HL-60/S4 treated with phorbol 12-myristate 13-acetate at 8.2 ng/mL for 4 days and 3 days (cell line): Measurements from ENCODE around the gene ANKH.

ENCODE experiments used
- in situ Hi-C: fragments of 300-500 bp; cut with MboI; formaldehyde crosslinking; loops from 2 replicates; pipeline ENCODE4 v1.15.0; 2022; ENCODE audit warnings: low sequenced_read_pairs

The ANKH gene

GRCh38 chr5:14699807-14700400 lies 171.7 kb downstream of the ANKH start:
- in situ Hi-C loops, result no loop called here

- in situ Hi-C loops, result no loop called here
Measured at GRCh38 chr5:14699159-14699558, 172.4 kb downstream of the ANKH start.

GRCh38 chr5:14698495-14698894 lies 173.1 kb downstream of the ANKH start:
- in situ Hi-C loops, result no loop called here

GRCh38 chr5:14696851-14697250 lies 174.7 kb downstream of the ANKH start:
- in situ Hi-C loops, result no loop called here

- in situ Hi-C loops, result no loop called here
Measured at GRCh38 chr5:14696057-14696456, 175.5 kb downstream of the ANKH start.

- in situ Hi-C loops, result no loop called here
Measured at GRCh38 chr5:14695152-14695551, 176.4 kb downstream of the ANKH start.

GRCh38 chr5:14693070-14693469 lies 178.5 kb downstream of the ANKH start:
- in situ Hi-C loops, result no loop called here

GRCh38 chr5:14687023-14687665 lies 184.4 kb downstream of the ANKH start:
- in situ Hi-C loops, result no loop called here

GRCh38 chr5:14686517-14686916 lies 185.1 kb downstream of the ANKH start:
- in situ Hi-C loops, result no loop called here

- in situ Hi-C loops, result no loop called here
Measured at GRCh38 chr5:14685757-14686156, 185.8 kb downstream of the ANKH start.

- in situ Hi-C loops, result no loop called here
Measured at GRCh38 chr5:14684757-14685156, 186.8 kb downstream of the ANKH start.

GRCh38 chr5:14683906-14684455 lies 187.6 kb downstream of the ANKH start:
- in situ Hi-C loops, result no loop called here

- in situ Hi-C loops, result no loop called here
Measured at GRCh38 chr5:14681236-14681752, 190.3 kb downstream of the ANKH start.

GRCh38 chr5:14679595-14679994 lies 192.0 kb downstream of the ANKH start:
- in situ Hi-C loops, result no loop called here

GRCh38 chr5:14678773-14679334 lies 192.7 kb downstream of the ANKH start:
- in situ Hi-C loops, result no loop called here

GRCh38 chr5:14676320-14676719 lies 195.3 kb downstream of the ANKH start:
- in situ Hi-C loops, result no loop called here

- in situ Hi-C loops, result no loop called here
Measured at GRCh38 chr5:14675865-14676300, 195.7 kb downstream of the ANKH start.

- in situ Hi-C loops, result no loop called here
Measured at GRCh38 chr5:14674983-14675854, 196.4 kb downstream of the ANKH start.

GRCh38 chr5:14673443-14673842 lies 198.1 kb downstream of the ANKH start:
- in situ Hi-C loops, result no loop called here

GRCh38 chr5:14672484-14673394 lies 198.8 kb downstream of the ANKH start:
- in situ Hi-C loops, result no loop called here
